Transverse colon (tissue), 3 donors: ENCODE results near the gene WDR19.

Experiments
- POLR2A ChIP-seq: fragments of 450-650 bp; IDR thresholded peaks from one replicate; pipeline ENCODE4 v1.6.1; 2016; ENCODE audit warnings: antibody characterized with exemption, mild to moderate bottlenecking, moderate library complexity
- POLR2AphosphoS5 ChIP-seq, 3 donors: sonication (generic); formaldehyde crosslinking; IDR thresholded peaks; one replicate each; pipeline ENCODE4 v1.6.1; 2016; ENCODE audit warnings: antibody characterized with exemption in 3 of 3

- TF ChIP-seq POLR2A (no peak), POLR2AphosphoS5 (IDR thresholded peaks at IDR 0.05) (no peak)
Observed at GRCh38 chr4:39204543-39204942, 22.2 kb downstream of the WDR19 start.
